Astrocyte (in vitro differentiated cells and primary cell): ENCODE data around the gene ENO2. TPM values are rescaled to one million over a fixed set of nuclear protein-coding genes. Genes with fewer than 3 reads are reported as not detected.
A peak's percentile ranks its signal among the peaks of the same experiment; 100 is the strongest.

ENCODE experiments used
- DNase-seq: peaks from one replicate; pipeline ENCODE4 v3.0.0-alpha.2; 2010; ENCODE audit warnings: low read depth
- FAIRE-seq: peaks from 2 replicates; lab custom pipeline; 2011; peaks lifted over from hg19 to GRCh38; lab: Jason Lieb, UNC
- H2AFZ ChIP-seq: 2 replicates; pipeline ENCODE4 v1.6.0; 2012; ENCODE audit warnings: low read depth, low read length, inconsistent platforms
- H3K27ac ChIP-seq: 2 replicates; pipeline ENCODE4 v1.5.1; 2011; ENCODE audit warnings: low read depth, low read length, inconsistent platforms
- H3K27me3 ChIP-seq: 2 replicates; pipeline ENCODE4 v1.6.0; 2011; ENCODE audit warnings: low read length, inconsistent platforms; ENCODE audit not compliant: insufficient read depth
- H3K36me3 ChIP-seq: 2 replicates; pipeline ENCODE4 v1.5.1; 2011; ENCODE audit warnings: low read length, inconsistent platforms; ENCODE audit not compliant: insufficient read depth
- H3K4me1 ChIP-seq: 2 replicates; pipeline ENCODE4 v1.5.1; 2011; ENCODE audit warnings: low read length, inconsistent platforms; ENCODE audit not compliant: insufficient read depth
- H3K4me2 ChIP-seq: 2 replicates; pipeline ENCODE4 v1.6.0; 2012; ENCODE audit warnings: low read length, inconsistent platforms
- H3K4me3 ChIP-seq: 2 replicates; pipeline ENCODE4 v1.5.1; 2011; ENCODE audit warnings: low read depth, mild to moderate bottlenecking, low read length, inconsistent platforms; ENCODE audit not compliant: insufficient read depth
- H3K79me2 ChIP-seq: 2 replicates; pipeline ENCODE4 v1.6.0; 2012; ENCODE audit warnings: mild to moderate bottlenecking, low read length, inconsistent platforms; ENCODE audit not compliant: insufficient read depth
- H3K9ac ChIP-seq: 2 replicates; pipeline ENCODE4 v1.6.0; 2012; ENCODE audit warnings: mild to moderate bottlenecking, low read length, inconsistent platforms
- H3K9me3 ChIP-seq: 2 replicates; pipeline ENCODE4 v1.5.1; 2012; ENCODE audit warnings: low read depth, mild to moderate bottlenecking, low read length, inconsistent platforms; ENCODE audit not compliant: insufficient read depth
- H4K20me1 ChIP-seq: 2 replicates; pipeline ENCODE4 v1.6.0; 2012; ENCODE audit warnings: low read length, inconsistent platforms; ENCODE audit not compliant: insufficient read depth
- H3K27ac Mint-ChIP-seq: one replicate; pipeline ENCODE4 v1.8.0; 2021; ENCODE audit warnings: mild to moderate bottlenecking, mixed read lengths; ENCODE audit not compliant: unreplicated experiment
- H3K27me3 Mint-ChIP-seq: one replicate; pipeline ENCODE4 v1.8.0; 2021; ENCODE audit warnings: low read depth, mixed read lengths; ENCODE audit not compliant: unreplicated experiment
- H3K36me3 Mint-ChIP-seq: one replicate; pipeline ENCODE4 v1.8.0; 2021; ENCODE audit warnings: low read depth, mixed read lengths; ENCODE audit not compliant: unreplicated experiment
- H3K4me1 Mint-ChIP-seq: one replicate; pipeline ENCODE4 v1.8.0; 2021; ENCODE audit warnings: low read depth, mixed read lengths; ENCODE audit not compliant: unreplicated experiment
- H3K4me3 Mint-ChIP-seq: one replicate; pipeline ENCODE4 v1.8.0; 2021; ENCODE audit warnings: mild to moderate bottlenecking, moderate library complexity, mixed read lengths; ENCODE audit not compliant: unreplicated experiment
- H3K9me3 Mint-ChIP-seq: one replicate; pipeline ENCODE4 v1.8.0; 2021; ENCODE audit warnings: mild to moderate bottlenecking, mixed read lengths; ENCODE audit not compliant: unreplicated experiment
- CTCF ChIP-seq: IDR thresholded peaks from 2 replicates; pipeline ENCODE4 v1.5.1; 2011; ENCODE audit warnings: low read depth, mild to moderate bottlenecking, inconsistent platforms, low read length, moderate library complexity; ENCODE audit not compliant: insufficient read depth
- EZH2 ChIP-seq: IDR thresholded peaks from 2 replicates; pipeline ENCODE4 v1.6.1; 2012; ENCODE audit warnings: mild to moderate bottlenecking, low read length, inconsistent platforms; ENCODE audit not compliant: insufficient read depth
- total RNA-seq: library from RNA; stranded (reverse); gene quantifications from 2 replicates; pipeline ENCODE4 v1.2.1, GENCODE V29; 2021

The ENO2 gene
- total RNA-seq, 1 donor from 2014 or later: 46.4 TPM

- no peaks in the 10 kb centered on the region for H3K36me3 ChIP-seq
- H4K20me1 ChIP-seq: peaks cover 6% of the 10 kb centered on the region
- H3K27me3 ChIP-seq: no peaks in the 10 kb centered on the region
- H3K4me1 Mint-ChIP-seq: peaks cover 19% of the 10 kb centered on the region
- no peaks in the 10 kb centered on the region for H3K79me2 ChIP-seq
- no peak overlapping the region for H3K9ac ChIP-seq
- DNase-seq (no peak), FAIRE-seq (no peak)
- H3K9me3 Mint-ChIP-seq: no peaks in the 10 kb centered on the region
- no peak overlapping the region for H3K4me3 Mint-ChIP-seq
- no peak overlapping the region for H3K27ac ChIP-seq
- no peak overlapping the region for H3K4me3 ChIP-seq
- no peaks in the 10 kb centered on the region for H3K36me3 Mint-ChIP-seq
- no peak overlapping the region for H3K4me2 ChIP-seq
- H3K9me3 ChIP-seq: no peaks in the 10 kb centered on the region
- no peaks in the 10 kb centered on the region for H3K27me3 Mint-ChIP-seq
- TF ChIP-seq CTCF (no peak), EZH2 (no peak)
- no peak overlapping the region for H3K27ac Mint-ChIP-seq
- H2AFZ ChIP-seq: no peak overlapping the region
- H3K4me1 ChIP-seq: peaks cover 19% of the 10 kb centered on the region
Measured at GRCh38 chr12:6951551-6952120, 37.3 kb downstream of the ENO2 start.

- Mint-ChIP-seq H3K4me3 (no peak overlapping the region), H3K27me3 (peaks cover 4% of the 10 kb centered on the region), H3K27ac (no peak overlapping the region), H3K36me3 (peaks cover 2% of the 10 kb centered on the region), H3K9me3 (no peaks in the 10 kb centered on the region), H3K4me1 (peaks cover 19% of the 10 kb centered on the region)
- Histone ChIP-seq H3K9ac (no peak overlapping the region), H3K4me3 (no peak overlapping the region), H3K79me2 (no peaks in the 10 kb centered on the region), H2AFZ (peak overlapping the region; percentile 56), H3K4me2 (peak overlapping the region; percentile 39), H3K27ac (no peak overlapping the region), H4K20me1 (no peaks in the 10 kb centered on the region), H3K27me3 (no peaks in the 10 kb centered on the region), H3K36me3 (no peaks in the 10 kb centered on the region), H3K4me1 (peaks cover 19% of the 10 kb centered on the region), H3K9me3 (no peaks in the 10 kb centered on the region)
- DNase-seq (no peak), FAIRE-seq (no peak)
- TF ChIP-seq EZH2 (no peak), CTCF (no peak)
Measured at GRCh38 chr12:6952121-6952862, 37.9 kb downstream of the ENO2 start.
